Measurements from ENCODE around the gene SLC16A3.
A peak's percentile ranks its signal among the peaks of the same experiment; 100 is the strongest.
"Not testable (repeated sequence)": the region's sequence is repeated elsewhere in the genome, so short reads cannot be mapped to it uniquely, and the experiment has no call there.

Gene SLC16A3

GRCh38 chr17:82228842-82229697 lies at the start of gene SLC16A3:
Gene SLC16A3 (plus strand): TSS chr17:82229042. CDS start chr17:82236009, 6,967 bp downstream.
- Mint-ChIP-seq H3K4me1 (ENCODE audit: low read depth) (peaks cover 6% of the 10 kb centered on the region), H3K27ac (peak within 1 kb of the TSS; percentile 88), H3K27me3 (ENCODE audit: low read depth) (no peaks in the 10 kb centered on the region), H3K9me3 (no peaks in the 10 kb centered on the region), H3K36me3 (ENCODE audit: low read depth) (peaks cover 5% of the 10 kb centered on the region), H3K4me3 (peak within 1 kb of the TSS; percentile 92)

DNA sequence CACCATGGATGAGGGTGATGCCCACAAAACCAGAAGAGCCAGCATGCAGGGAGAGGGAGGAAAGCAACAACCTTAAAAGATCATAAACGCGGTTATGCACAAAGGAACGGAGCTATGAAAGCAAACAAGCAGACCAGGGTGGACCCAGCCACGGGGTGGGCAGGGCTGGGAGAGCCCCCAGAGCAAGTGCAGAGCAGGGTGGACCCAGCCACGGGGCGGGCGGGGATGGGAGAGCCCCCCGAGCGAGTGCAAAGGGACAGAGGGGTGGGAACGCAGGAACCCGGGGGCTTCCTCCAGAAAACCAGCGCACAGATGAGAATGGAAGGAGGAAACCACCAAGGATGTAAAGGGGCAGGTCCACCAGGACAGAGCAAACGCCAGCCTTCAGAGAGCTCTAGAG lies 49.4 kb upstream of the SLC16A3 start:
- no peaks in the 10 kb centered on the region for H3K27me3 Mint-ChIP-seq (ENCODE audit: low read depth)
- H3K36me3 Mint-ChIP-seq (ENCODE audit: low read depth), result peaks cover 15% of the 10 kb centered on the region
- H3K4me1 Mint-ChIP-seq (ENCODE audit: low read depth), result no peaks in the 10 kb centered on the region
- no peak overlapping the region for H3K27ac Mint-ChIP-seq
- no peaks in the 10 kb centered on the region for H3K9me3 Mint-ChIP-seq
- no peak overlapping the region for H3K4me3 Mint-ChIP-seq

GRCh38 chr17:82179946-82180475 lies 48.8 kb upstream of the SLC16A3 start:
- H3K27ac Mint-ChIP-seq, result no peak overlapping the region
- no peaks in the 10 kb centered on the region for H3K27me3 Mint-ChIP-seq (ENCODE audit: low read depth)
- no peak overlapping the region for H3K4me3 Mint-ChIP-seq
- no peaks in the 10 kb centered on the region for H3K4me1 Mint-ChIP-seq (ENCODE audit: low read depth)
- peaks cover 15% of the 10 kb centered on the region for H3K36me3 Mint-ChIP-seq (ENCODE audit: low read depth)
- no peaks in the 10 kb centered on the region for H3K9me3 Mint-ChIP-seq

- H3K9me3 Mint-ChIP-seq, result no peaks in the 10 kb centered on the region
- H3K4me3 Mint-ChIP-seq, result no peak overlapping the region
- peaks cover 15% of the 10 kb centered on the region for H3K36me3 Mint-ChIP-seq (ENCODE audit: low read depth)
- H3K4me1 Mint-ChIP-seq (ENCODE audit: low read depth), result no peaks in the 10 kb centered on the region
- no peaks in the 10 kb centered on the region for H3K27me3 Mint-ChIP-seq (ENCODE audit: low read depth)
- H3K27ac Mint-ChIP-seq, result no peak overlapping the region
These were observed 47.9 kb upstream of the SLC16A3 start for GRCh38 chr17:82180776-82181528.

GRCh38 chr17:82184761-82185160 lies 44.1 kb upstream of the SLC16A3 start:
- Mint-ChIP-seq H3K27me3 (ENCODE audit: low read depth) (no peaks in the 10 kb centered on the region), H3K36me3 (ENCODE audit: low read depth) (peaks cover 15% of the 10 kb centered on the region), H3K27ac (no peak overlapping the region), H3K4me1 (ENCODE audit: low read depth) (no peaks in the 10 kb centered on the region), H3K4me3 (no peak overlapping the region), H3K9me3 (no peaks in the 10 kb centered on the region)

GRCh38 chr17:82186221-82186620 lies 42.6 kb upstream of the SLC16A3 start:
- H3K36me3 Mint-ChIP-seq (ENCODE audit: low read depth), result peaks cover 15% of the 10 kb centered on the region
- no peaks in the 10 kb centered on the region for H3K4me1 Mint-ChIP-seq (ENCODE audit: low read depth)
- H3K27ac Mint-ChIP-seq, result no peak overlapping the region
- no peak overlapping the region for H3K4me3 Mint-ChIP-seq
- H3K27me3 Mint-ChIP-seq (ENCODE audit: low read depth), result no peaks in the 10 kb centered on the region
- H3K9me3 Mint-ChIP-seq, result no peaks in the 10 kb centered on the region

DNA sequence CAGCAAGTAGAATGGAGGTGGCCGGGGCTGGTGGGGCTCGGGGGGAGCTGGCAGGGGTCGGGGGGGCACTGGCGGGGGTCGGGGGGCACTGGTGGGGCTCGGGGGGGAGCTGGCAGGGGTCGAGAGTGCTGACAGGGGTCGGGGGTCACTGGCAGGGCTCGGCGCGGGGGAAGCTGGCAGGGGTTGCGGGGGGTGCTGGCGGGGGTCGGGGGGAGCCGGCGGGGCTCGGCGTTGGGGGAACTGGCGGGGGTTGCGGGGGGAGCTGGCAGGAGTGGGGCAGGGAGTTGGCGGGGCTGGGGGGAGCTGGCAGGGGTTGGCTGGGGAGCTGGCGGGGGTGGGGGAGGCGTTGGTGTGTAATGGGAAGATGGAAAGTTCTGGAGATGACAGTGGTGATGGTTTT lies 41.3 kb upstream of the SLC16A3 start:
- Mint-ChIP-seq H3K4me1 (ENCODE audit: low read depth) (no peaks in the 10 kb centered on the region), H3K4me3 (no peak overlapping the region), H3K9me3 (no peaks in the 10 kb centered on the region), H3K36me3 (ENCODE audit: low read depth) (peaks cover 15% of the 10 kb centered on the region), H3K27me3 (ENCODE audit: low read depth) (no peaks in the 10 kb centered on the region), H3K27ac (no peak overlapping the region)

GRCh38 chr17:82188001-82188961 lies 40.6 kb upstream of the SLC16A3 start:
- peaks cover 13% of the 10 kb centered on the region for H3K36me3 Mint-ChIP-seq (ENCODE audit: low read depth)
- H3K4me3 Mint-ChIP-seq, result no peak overlapping the region
- no peaks in the 10 kb centered on the region for H3K9me3 Mint-ChIP-seq
- H3K27ac Mint-ChIP-seq, result no peak overlapping the region
- H3K4me1 Mint-ChIP-seq (ENCODE audit: low read depth), result no peaks in the 10 kb centered on the region
- H3K27me3 Mint-ChIP-seq (ENCODE audit: low read depth), result no peaks in the 10 kb centered on the region

DNA sequence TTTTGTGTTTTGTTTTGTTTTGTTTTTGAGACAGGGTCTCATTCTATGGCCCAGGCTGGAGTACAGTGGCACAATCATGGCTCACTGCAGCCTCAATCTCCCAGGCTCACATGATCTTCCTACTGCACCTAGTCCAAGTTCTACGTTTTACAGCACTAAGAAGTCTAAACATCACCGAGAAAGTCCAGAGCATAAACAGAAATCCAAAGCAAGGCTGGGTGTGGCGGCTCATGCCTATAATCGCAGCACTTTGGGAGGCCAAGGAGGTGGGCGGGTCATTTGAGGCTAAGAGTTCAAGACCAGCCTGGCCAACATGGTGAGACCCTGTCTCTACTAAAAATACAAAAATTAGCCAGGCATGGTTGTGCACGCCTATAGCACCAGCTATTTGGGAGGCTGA lies 35.8 kb upstream of the SLC16A3 start:
- H3K36me3 Mint-ChIP-seq (ENCODE audit: low read depth), result peaks cover 27% of the 10 kb centered on the region
- H3K4me1 Mint-ChIP-seq (ENCODE audit: low read depth), result peaks cover 11% of the 10 kb centered on the region
- H3K4me3 Mint-ChIP-seq; H3K9me3 Mint-ChIP-seq; H3K27me3 Mint-ChIP-seq (ENCODE audit: low read depth): not testable (repeated sequence)
- H3K27ac Mint-ChIP-seq, result peak overlapping the region; percentile 24

DNA sequence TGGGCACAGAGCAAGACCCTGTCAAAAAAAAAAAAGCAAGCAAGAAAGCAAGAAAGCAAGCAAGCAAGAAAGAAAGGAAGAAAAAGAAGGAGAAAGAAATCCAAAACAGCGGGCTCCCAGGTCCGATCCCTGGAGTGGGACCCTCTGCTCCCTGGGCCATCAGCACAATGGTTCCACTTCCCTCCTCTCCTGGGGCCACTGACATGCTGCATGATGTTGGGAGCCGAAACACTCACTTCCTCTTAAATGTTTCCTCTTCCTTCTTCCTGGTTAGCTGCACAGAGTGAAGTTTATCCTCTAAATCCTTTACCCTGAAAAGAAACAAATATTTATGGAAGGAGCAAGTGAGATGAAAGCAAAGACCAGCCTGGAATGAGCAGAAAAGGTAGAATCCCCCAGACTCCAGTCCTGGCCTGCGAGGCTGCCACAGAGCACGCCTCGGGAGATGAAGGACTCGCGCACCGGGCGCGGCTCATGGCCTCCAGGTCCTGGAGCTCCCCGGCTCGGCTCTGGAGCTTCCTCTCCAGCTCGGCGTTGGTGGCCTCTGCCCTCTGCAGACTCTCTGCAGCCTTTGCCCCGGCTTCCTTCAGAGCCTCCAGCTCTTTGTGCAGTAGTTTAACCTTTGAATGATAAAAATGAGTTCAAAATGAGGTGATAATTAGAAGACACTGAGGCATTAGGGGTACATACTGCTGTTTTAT lies 35.2 kb upstream of the SLC16A3 start:
- H3K27ac Mint-ChIP-seq, result peak overlapping the region; percentile 24
- peaks cover 15% of the 10 kb centered on the region for H3K4me1 Mint-ChIP-seq (ENCODE audit: low read depth)
- peaks cover 31% of the 10 kb centered on the region for H3K36me3 Mint-ChIP-seq (ENCODE audit: low read depth)
- H3K4me3 Mint-ChIP-seq, result no peak overlapping the region
- no peaks in the 10 kb centered on the region for H3K9me3 Mint-ChIP-seq
- H3K27me3 Mint-ChIP-seq (ENCODE audit: low read depth), result no peaks in the 10 kb centered on the region

- Mint-ChIP-seq H3K4me3 (no peak overlapping the region), H3K9me3 (no peaks in the 10 kb centered on the region), H3K36me3 (ENCODE audit: low read depth) (peaks cover 34% of the 10 kb centered on the region), H3K27me3 (ENCODE audit: low read depth) (no peaks in the 10 kb centered on the region), H3K27ac (no peak overlapping the region), H3K4me1 (ENCODE audit: low read depth) (peaks cover 20% of the 10 kb centered on the region)
These were observed 34.1 kb upstream of the SLC16A3 start for GRCh38 chr17:82194765-82195164.

DNA sequence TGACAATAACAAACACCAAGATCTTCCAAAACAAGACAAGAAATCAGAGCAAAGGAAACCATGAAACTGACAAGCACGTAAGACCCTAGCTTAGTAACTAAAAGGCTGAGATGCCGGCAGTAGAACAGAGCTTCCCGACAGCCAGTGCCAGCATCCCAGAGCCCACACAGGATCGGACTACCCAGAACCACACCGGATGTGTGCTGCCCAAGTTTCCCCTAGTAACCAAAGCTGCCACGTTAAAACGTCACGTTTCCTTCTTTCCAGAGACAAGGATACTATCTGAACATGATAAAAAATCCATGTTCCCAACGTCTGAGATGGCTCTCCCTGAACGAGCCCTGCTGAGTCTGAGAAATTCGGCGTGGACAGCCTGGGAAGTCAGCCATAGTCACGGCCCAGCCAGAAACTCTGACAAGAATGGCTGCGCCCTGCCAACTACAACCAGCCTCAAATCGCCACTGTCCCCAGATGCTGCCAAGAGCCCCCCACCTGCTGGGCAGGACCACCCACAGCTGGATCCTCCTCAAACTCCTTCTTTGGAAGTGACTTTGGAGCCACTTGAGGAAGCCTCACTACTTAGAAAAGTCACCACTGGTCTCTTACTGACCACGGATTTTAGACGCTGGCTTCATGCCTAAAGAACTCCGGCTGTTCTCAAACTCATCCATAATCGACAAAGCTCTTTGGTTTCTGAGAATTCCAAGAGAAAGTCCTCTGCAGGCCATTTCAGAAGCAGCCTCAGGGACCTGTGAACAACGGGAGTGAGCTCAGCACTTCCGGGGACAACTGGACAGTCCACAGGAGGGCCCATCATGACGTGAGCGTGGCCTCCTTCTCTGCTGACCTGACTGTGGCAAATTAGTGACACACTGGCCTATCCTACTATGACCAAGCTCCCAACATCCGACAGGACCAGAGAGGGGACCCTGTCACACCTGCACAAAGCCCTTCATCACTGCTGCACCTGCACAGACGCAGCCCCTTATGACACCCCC lies 32.9 kb upstream of the SLC16A3 start:
- H3K9me3 Mint-ChIP-seq, result no peaks in the 10 kb centered on the region
- H3K4me1 Mint-ChIP-seq (ENCODE audit: low read depth), result peaks cover 28% of the 10 kb centered on the region
- peaks cover 34% of the 10 kb centered on the region for H3K36me3 Mint-ChIP-seq (ENCODE audit: low read depth)
- H3K4me3 Mint-ChIP-seq, result no peak overlapping the region
- no peaks in the 10 kb centered on the region for H3K27me3 Mint-ChIP-seq (ENCODE audit: low read depth)
- H3K27ac Mint-ChIP-seq, result no peak overlapping the region

GRCh38 chr17:82198092-82198491 lies 30.8 kb upstream of the SLC16A3 start:
- H3K27ac Mint-ChIP-seq, result peak overlapping the region; percentile 85
- peaks cover 29% of the 10 kb centered on the region for H3K36me3 Mint-ChIP-seq (ENCODE audit: low read depth)
- H3K4me3 Mint-ChIP-seq, result peak overlapping the region; percentile 83
- peaks cover 33% of the 10 kb centered on the region for H3K4me1 Mint-ChIP-seq (ENCODE audit: low read depth)
- no peaks in the 10 kb centered on the region for H3K27me3 Mint-ChIP-seq (ENCODE audit: low read depth)
- no peaks in the 10 kb centered on the region for H3K9me3 Mint-ChIP-seq

Measured in T-helper 1 cell treated with Interleukin-12 subunit alpha and Interleukin-12 subunit beta and Interleukin-4 antibody, amounts not matched to agents 30 μg/mL and 1 μg/mL, for 36 hours (primary cell).